HuH-7.5 (cell line): Measurements from ENCODE around the gene PGAM2.
"Not testable (repeated sequence)": the region's sequence is repeated elsewhere in the genome, so short reads cannot be mapped to it uniquely, and the experiment has no call there.

ENCODE experiments used
- DNase-seq: peaks from one replicate; pipeline ENCODE4 v3.0.0; 2011; ENCODE audit warnings: low spot score

PGAM2 gene

GRCh38 chr7:44050121-44050914 lies 15.0 kb downstream of the PGAM2 start:
- DNase-seq, result no peak

DNA sequence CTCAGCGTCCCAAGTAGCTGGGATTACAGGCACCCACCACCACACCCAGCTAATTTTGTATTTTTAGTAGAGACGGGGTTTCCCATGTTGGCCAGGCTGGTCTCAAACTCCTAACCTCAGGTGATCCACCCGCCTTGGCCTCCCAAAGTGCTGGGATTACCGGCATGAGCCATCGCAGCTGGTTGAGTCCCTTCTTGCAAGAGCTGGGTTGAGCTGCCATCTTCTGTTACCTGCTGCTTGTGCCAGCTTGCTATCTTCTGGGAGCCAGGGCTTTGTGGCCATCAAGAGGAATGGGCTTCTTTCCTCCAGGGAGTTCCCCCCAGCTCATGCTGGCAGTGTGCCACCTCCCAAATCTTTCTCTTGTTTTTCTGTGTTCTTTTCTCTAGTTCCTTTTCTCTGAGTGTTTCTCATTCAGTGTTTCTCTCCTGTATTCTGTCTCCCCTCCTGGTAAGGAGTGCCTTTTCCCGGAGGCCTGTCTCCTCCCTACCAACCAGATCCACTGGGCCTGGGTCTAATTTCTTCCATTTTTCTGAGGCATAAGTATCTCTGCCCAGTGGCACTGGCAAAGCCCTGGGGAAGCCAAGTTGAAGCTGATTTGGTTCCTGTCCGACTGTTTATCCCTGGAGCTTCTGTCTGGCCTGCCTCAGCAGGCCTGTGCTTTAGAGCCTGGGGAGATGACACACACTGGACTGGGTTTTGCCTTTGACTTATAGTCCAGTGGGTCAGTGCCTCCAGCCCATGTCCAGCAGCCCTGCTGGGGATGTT lies 17.2 kb downstream of the PGAM2 start:
- DNase-seq, result no peak

DNA sequence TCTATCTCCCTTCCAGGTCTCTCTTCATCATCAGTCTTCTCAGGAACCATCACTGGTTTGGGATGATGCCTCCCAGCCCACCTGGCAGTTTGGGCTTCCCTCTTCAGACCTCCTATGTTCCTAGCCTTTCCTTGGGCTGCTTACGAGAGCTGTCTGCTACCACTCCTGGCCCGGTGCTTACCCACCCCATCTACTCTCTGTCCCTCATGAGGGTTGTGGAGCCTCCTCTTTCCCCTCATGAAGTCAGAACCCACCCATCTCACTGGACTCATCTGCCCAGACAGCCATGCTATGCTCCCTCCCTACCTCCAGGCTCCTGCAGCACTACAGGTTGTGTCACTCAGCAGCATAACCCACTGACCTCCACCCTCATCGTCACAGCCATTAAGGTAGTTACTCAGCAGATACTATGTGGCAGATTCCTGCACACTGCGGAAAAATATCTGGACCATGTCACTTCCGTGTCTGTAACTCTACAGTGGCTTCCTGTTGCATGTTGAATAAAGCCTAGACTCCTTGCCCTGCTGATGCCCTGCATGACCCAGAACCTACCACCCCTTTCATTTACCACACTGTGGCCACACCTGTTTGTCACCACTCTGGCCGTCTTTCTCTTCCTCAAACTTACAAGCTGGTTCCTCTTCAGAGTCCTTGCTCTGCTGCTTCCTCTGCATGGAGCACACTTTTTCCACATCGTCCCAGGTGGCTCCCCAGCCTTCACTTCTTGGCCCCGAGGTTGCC lies 18.9 kb downstream of the PGAM2 start:
- no peak for DNase-seq

DNA sequence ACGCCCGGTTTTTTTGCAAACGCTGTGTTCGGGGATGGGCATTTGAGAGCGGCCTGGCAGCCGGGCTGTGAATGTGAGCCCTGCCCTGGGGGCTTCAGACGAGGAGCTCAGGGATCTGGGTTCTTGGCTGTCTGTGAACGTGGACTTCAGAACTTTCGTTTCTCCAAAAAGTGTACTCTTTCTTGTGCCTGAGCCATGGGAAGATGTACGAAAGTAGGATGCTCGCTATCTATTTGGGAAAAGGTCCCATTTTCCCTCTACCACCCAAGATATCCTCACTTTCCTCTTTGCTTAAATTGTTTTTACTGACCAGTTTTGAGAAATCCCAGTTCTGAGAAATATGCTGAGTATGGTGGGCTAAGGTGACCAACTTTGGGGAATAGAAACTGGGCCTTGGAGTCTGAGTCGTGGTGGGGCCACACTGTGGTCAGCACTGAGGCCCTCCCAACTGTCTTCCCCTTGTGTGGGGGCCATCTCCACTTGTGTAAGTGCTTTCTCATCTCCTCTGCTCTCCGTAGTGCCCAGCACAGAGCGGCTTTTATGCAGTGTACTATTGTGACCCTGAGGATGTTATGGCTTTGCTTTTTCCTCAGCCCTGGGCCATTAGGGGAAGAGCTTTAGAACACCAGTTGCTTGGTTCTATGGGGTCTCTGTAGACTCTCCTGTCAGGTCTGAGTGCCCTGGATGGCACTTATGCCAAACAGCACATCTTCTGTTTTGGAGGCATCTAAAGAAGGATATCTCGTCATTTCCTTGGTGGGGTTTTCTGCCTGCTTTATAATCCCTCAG lies 19.9 kb downstream of the PGAM2 start:
- DNase-seq, result peak; percentile 62

GRCh38 chr7:44044315-44045225 lies 20.8 kb downstream of the PGAM2 start, which contains the start of gene DBNL:
DBNL (plus strand) TSS chr7:44044702; CDS start chr7:44044738, 36 bp downstream.
- peak; percentile 98 for DNase-seq

DNA sequence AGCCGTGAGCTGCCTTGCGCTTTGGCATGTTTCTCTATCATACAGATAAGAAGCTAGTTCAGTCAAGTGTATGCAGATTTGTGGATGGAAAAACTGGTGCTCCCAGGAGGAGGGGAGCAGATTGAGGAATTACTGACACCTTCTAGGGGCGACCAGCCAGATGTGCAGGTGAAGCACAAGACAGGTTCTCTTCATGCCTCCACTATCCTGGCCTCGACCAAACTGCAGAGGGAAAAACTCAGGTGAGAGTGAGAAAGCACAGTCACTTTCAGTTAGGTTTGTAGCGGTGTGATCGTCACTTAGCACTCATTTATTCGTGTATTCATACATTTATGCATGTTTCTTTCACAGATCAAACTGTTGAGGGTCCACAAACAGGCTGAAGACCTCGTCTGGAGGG lies 21.5 kb downstream of the PGAM2 start:
- DNase-seq, result no peak

DNA sequence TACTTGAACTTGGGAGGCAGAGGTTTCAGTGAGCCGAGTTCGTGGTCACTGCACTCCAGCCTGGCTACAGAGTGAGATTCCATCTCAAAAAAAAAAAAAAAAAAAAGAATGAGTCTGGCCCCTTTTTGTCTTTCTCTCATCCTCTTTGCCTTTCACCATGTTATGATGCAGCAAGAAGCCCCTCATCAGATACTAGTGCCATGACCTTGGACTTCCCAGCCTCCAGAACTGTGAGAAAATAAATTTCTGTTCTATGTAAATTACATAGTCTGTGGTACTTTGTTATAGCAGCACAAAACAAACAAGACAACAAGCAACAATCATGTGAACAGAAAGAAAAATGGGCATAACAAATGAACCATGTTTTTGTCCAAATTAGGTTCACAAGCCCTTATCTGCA lies 23.1 kb downstream of the PGAM2 start:
- no peak for DNase-seq

DNA sequence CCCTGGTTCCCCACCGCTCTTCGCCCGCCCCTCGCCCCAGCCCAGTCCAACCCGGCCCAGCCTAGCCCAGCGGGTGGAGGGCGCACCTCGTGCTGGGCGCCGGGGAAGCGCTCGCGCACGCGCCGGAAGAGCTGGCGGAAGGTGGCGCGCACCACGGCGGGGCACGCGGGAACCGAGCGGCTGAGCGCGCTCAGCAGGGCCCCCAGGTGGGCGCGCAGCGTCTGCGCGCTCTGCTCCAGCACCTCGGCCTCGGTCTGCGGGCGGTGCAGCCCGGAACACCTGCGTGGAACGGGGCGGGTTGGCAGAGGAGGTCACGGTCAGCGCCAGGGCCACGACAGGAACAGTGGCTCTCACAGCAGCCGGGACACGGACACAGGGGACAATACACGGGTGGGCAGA lies 24.9 kb downstream of the PGAM2 start:
- DNase-seq, result not testable (repeated sequence)

- DNase-seq, result not testable (repeated sequence)
Measured at GRCh38 chr7:44039800-44040492, 25.4 kb downstream of the PGAM2 start.

GRCh38 chr7:44038961-44039558 lies 26.3 kb downstream of the PGAM2 start:
- peak; percentile 84 for DNase-seq

- not testable (repeated sequence) for DNase-seq
Measured at GRCh38 chr7:44038553-44038952, 26.8 kb downstream of the PGAM2 start.

DNA sequence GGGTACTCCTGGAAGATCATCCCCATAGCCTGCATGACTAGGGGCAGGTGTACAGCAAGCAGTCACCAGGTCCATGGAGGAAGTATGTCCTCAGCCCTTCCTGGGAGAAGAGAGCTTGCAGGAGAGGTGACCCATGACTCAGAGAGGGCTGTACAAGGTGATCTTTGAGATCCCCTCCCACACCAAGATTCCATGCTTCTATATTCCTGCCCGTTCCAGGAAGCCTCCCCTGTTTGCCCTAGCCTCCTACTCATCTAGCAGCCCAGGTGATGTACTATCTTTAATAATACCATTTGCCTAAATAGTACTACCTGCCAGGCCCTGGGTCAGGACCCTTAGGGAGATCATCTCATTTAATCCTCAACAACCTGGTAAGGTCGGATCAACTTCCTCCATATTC lies 27.4 kb downstream of the PGAM2 start:
- not testable (repeated sequence) for DNase-seq

- not testable (repeated sequence) for DNase-seq
Measured at GRCh38 chr7:44036364-44036763, 29.0 kb downstream of the PGAM2 start.

- DNase-seq, result not testable (repeated sequence)
Measured at GRCh38 chr7:44033971-44034844, 31.2 kb downstream of the PGAM2 start.

- not testable (repeated sequence) for DNase-seq
Measured at GRCh38 chr7:44032031-44032430, 33.3 kb downstream of the PGAM2 start.

- DNase-seq, result not testable (repeated sequence)
Measured at GRCh38 chr7:44031319-44031718, 34.0 kb downstream of the PGAM2 start.

GRCh38 chr7:44030029-44030428 lies 35.3 kb downstream of the PGAM2 start:
- not testable (repeated sequence) for DNase-seq

- not testable (repeated sequence) for DNase-seq
Measured at GRCh38 chr7:44029433-44029832, 35.9 kb downstream of the PGAM2 start.
